ENCODE data around the gene PGLYRP2. TPM values are rescaled to one million over a fixed set of nuclear protein-coding genes. Genes with fewer than 3 reads are reported as not detected.

The PGLYRP2 gene
- total RNA-seq, 1 donor from 2014 or later, result not detected

DNA sequence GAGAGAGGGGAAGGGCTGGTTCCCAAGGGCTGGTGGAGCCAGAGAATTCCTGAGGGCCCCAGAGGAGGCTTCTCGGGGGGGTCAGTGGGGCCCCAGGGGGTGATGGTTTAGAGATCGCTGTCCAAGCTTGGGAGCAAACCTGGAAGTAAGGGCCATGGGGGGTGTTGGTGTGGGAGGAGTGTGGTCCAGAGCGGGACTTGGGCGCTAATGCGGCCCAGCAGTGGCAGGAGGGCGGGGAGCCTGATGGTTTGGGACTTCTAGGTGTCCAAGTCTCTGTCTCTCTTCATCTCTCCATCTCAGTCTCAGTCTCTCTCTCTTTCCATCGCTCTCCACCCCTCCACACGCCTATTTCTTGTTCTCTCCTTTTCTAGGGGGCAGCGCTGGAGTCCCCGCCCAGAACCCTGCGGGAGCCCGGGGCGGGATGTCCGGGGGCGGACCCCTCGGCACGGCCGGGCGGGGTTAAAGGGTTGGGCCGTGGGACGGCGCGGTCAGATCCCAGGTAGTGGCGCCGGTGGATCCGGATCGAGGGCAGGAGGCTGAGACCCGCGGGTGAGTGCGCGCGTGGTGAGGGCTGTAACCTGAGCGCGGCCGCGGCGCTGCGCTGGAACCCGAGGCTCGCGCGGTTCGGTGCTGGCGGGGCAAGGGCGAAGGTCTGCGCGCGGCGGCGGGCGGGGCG, 28.9 kb upstream of the PGLYRP2 start, which contains the start of gene CYP4F22:
Gene CYP4F22 (plus strand): TSS at position 491 of the 676 bp plus-strand sequence. CDS start 16,812 bp downstream, outside the sequence.
- H3K27ac Mint-ChIP-seq, result no peak within 1 kb of the TSS
- peaks cover 5% of the 10 kb centered on the region for H3K36me3 Mint-ChIP-seq (ENCODE audit: insufficient read depth)
- TF ChIP-seq, protein P1, sequence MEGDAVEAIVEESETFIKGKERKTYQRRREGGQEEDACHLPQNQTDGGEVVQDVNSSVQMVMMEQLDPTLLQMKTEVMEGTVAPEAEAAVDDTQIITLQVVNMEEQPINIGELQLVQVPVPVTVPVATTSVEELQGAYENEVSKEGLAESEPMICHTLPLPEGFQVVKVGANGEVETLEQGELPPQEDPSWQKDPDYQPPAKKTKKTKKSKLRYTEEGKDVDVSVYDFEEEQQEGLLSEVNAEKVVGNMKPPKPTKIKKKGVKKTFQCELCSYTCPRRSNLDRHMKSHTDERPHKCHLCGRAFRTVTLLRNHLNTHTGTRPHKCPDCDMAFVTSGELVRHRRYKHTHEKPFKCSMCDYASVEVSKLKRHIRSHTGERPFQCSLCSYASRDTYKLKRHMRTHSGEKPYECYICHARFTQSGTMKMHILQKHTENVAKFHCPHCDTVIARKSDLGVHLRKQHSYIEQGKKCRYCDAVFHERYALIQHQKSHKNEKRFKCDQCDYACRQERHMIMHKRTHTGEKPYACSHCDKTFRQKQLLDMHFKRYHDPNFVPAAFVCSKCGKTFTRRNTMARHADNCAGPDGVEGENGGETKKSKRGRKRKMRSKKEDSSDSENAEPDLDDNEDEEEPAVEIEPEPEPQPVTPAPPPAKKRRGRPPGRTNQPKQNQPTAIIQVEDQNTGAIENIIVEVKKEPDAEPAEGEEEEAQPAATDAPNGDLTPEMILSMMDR (IDR thresholded peaks at IDR 0.05; ENCODE audit: unreplicated experiment), result no peak
- no peaks in the 10 kb centered on the region for H3K4me1 Mint-ChIP-seq (ENCODE audit: low read depth)
- DNase-seq (ENCODE audit: low spot score, unreplicated experiment), result no peak
- H3K9me3 Mint-ChIP-seq (ENCODE audit: low read depth), result peaks cover 37% of the 10 kb centered on the region
- H3K4me3 Mint-ChIP-seq (ENCODE audit: low read depth), result no peak within 1 kb of the TSS
- no peaks in the 10 kb centered on the region for H3K27me3 Mint-ChIP-seq

DNA sequence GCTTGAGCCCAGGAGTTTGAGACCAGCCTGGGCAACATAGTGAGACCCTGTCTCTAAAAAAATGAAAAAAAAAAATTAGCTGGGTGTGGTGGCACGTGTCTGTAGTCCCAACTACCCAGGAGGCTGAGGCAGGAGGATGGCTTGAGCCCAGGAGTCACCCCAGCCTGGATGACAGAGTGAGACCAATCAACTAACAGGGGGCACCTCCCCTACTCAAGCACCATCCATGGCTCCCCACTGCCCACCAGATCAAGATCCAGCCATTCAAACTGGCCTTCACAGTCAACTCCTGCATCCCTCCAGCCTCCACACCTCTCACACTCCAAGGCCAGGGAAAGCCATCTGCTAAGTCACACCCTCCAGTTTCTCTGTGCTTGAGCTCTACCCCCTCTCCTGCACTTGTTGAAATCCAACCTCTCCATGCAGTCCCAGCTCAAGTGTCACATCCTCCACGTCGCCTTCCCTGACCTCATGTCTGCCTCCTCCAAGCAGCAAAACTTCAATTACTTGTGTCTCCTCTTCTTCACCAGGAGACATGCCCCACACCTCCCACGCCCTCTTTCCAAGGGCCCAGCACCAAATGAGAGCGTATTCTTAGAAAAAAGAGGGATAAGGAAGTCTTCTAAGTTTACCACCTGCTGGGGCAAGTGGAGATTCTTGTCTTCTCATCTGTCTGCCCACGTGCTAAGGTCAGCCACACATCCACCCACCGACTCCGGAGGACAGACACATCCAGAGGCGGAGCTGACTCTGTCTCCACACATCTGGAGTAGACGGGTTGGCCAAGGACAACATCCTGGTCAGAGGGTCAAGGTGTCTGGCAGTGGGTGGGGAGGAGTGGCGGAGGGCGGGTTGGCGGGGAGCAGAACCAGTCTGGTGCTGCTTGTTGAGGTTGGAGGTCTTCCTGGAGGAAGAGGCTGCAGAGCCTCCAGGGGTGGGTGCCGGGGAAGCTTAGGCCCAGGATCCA, 28.1 kb upstream of the PGLYRP2 start:
- TF ChIP-seq, protein P1 (IDR thresholded peaks at IDR 0.05; ENCODE audit: unreplicated experiment), result no peak
- no peak for DNase-seq (ENCODE audit: low spot score, unreplicated experiment)
- Mint-ChIP-seq H3K4me3 (ENCODE audit: low read depth) (no peak overlapping the region), H3K36me3 (ENCODE audit: insufficient read depth) (peaks cover 4% of the 10 kb centered on the region), H3K27ac (no peak overlapping the region), H3K27me3 (no peaks in the 10 kb centered on the region), H3K9me3 (ENCODE audit: low read depth) (peaks cover 33% of the 10 kb centered on the region), H3K4me1 (ENCODE audit: low read depth) (no peaks in the 10 kb centered on the region)

DNA sequence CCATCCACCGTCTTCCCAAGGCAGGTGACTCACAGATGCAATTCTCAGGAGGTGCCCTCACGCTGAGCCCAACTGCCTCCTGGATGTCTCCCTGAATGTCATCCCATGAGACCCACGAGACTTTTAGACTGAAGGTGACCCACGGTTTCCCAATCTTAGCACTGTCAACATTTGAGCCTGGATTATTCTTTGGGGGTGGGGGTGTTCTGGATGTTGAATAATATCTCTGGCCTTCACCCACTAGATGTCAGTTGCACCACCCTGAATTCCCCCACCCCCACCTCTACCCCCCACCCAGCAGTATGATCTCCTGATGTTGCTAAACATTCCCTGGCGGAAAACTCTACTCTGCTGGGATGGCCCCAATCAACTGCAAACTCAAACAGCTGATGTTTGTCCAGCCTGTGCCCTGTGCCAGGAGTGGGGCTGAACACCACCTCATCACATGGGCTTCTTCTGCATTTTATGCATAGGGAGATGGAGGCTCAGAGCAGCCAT, 26.8 kb upstream of the PGLYRP2 start:
- H3K9me3 Mint-ChIP-seq (ENCODE audit: low read depth), result peaks cover 33% of the 10 kb centered on the region
- no peaks in the 10 kb centered on the region for H3K27me3 Mint-ChIP-seq
- no peak overlapping the region for H3K4me3 Mint-ChIP-seq (ENCODE audit: low read depth)
- TF ChIP-seq, protein P1 (IDR thresholded peaks at IDR 0.05; ENCODE audit: unreplicated experiment), result no peak
- no peaks in the 10 kb centered on the region for H3K4me1 Mint-ChIP-seq (ENCODE audit: low read depth)
- H3K36me3 Mint-ChIP-seq (ENCODE audit: insufficient read depth), result peaks cover 4% of the 10 kb centered on the region
- no peak overlapping the region for H3K27ac Mint-ChIP-seq
- no peak for DNase-seq (ENCODE audit: low spot score, unreplicated experiment)

DNA sequence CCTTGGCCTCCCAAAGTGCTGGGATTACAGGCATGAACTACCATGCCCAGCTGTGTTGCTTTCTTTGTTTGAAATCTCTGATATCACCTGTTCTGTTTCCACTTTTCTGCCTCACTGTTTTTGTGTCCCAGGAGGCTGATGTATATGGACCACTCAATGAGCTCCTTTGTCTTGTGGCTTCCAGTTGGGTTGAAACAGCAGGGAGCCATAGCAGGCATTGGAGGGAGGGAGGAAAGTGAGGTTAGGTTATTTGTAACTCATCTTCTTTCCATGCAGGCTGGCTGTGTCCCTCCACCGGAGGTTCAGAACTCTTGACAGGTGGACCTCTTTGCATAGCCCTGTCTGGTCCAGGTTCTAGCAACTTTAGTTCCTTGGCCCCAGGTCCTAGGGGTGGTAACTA, 23.0 kb upstream of the PGLYRP2 start:
- peaks cover 50% of the 10 kb centered on the region for H3K9me3 Mint-ChIP-seq (ENCODE audit: low read depth)
- H3K27ac Mint-ChIP-seq, result no peak overlapping the region
- H3K27me3 Mint-ChIP-seq, result no peaks in the 10 kb centered on the region

More for the DNA sequence above, 23.0 kb upstream of the PGLYRP2 start:
- Mint-ChIP-seq H3K4me3 (ENCODE audit: low read depth) (no peak overlapping the region), H3K36me3 (ENCODE audit: insufficient read depth) (peaks cover 1% of the 10 kb centered on the region), H3K4me1 (ENCODE audit: low read depth) (no peaks in the 10 kb centered on the region)
- no peak for DNase-seq (ENCODE audit: low spot score, unreplicated experiment)
- TF ChIP-seq, protein P1 (IDR thresholded peaks at IDR 0.05; ENCODE audit: unreplicated experiment), result no peak

All from progenitor cell of endocrine pancreas (in vitro differentiated cells).